ACC112 (cell line): Measurements from ENCODE around the gene FARSB.

Experiments
- H2AFZ ChIP-seq: fragments of 200-600 bp; sonication (generic); one replicate; pipeline ENCODE4 v1.6.0; 2017; ENCODE audit warnings: antibody characterized with exemption, low read length; ENCODE audit not compliant: unreplicated experiment
- H3K27ac ChIP-seq: fragments of 200-600 bp; sonication (generic); 2 replicates; pipeline ENCODE4 v1.5.1; 2014; ENCODE audit warnings: low read depth, mild to moderate bottlenecking, antibody characterized with exemption, low read length, moderate library complexity
- H3K27me3 ChIP-seq: fragments of 200-600 bp; sonication (generic); 2 replicates; pipeline ENCODE4 v1.6.1; 2014; ENCODE audit warnings: mild to moderate bottlenecking, antibody characterized with exemption, low read length, moderate library complexity, mixed read lengths; ENCODE audit not compliant: insufficient read depth
- H3K36me3 ChIP-seq: fragments of 200-600 bp; sonication (generic); 2 replicates; pipeline ENCODE4 v1.6.1; 2016; ENCODE audit warnings: mild to moderate bottlenecking, antibody characterized with exemption, low read length, moderate library complexity, mixed read lengths; ENCODE audit not compliant: insufficient read depth
- H3K4me1 ChIP-seq: fragments of 200-600 bp; sonication (generic); one replicate; pipeline ENCODE4 v1.6.1; 2016; ENCODE audit warnings: low read length, mixed read lengths; ENCODE audit not compliant: insufficient read depth, unreplicated experiment, control insufficient read depth
- H3K4me3 ChIP-seq: fragments of 200-600 bp; sonication (generic); 2 replicates; pipeline ENCODE4 v1.5.1; 2014; ENCODE audit warnings: mild to moderate bottlenecking, low read depth, low read length
- H3K79me2 ChIP-seq: fragments of 200-600 bp; sonication (generic); one replicate; pipeline ENCODE4 v1.6.0; 2016; ENCODE audit warnings: low read length; ENCODE audit not compliant: control insufficient read depth, unreplicated experiment, insufficient read depth

Gene FARSB

GRCh38 chr2:222635295-222635694 is 20.6 kb downstream of the FARSB start:
- Histone ChIP-seq H2AFZ (no peak overlapping the region), H3K36me3 (peaks cover 54% of the 10 kb centered on the region), H3K79me2 (no peaks in the 10 kb centered on the region), H3K27me3 (no peaks in the 10 kb centered on the region), H3K4me3 (no peak overlapping the region), H3K27ac (no peak overlapping the region), H3K4me1 (no peaks in the 10 kb centered on the region)

- peaks cover 3% of the 10 kb centered on the region for H3K4me1 ChIP-seq
- H3K36me3 ChIP-seq: peaks cover 25% of the 10 kb centered on the region
- H2AFZ ChIP-seq: no peak overlapping the region
- H3K27me3 ChIP-seq: no peaks in the 10 kb centered on the region
- no peak overlapping the region for H3K4me3 ChIP-seq
- H3K79me2 ChIP-seq: no peaks in the 10 kb centered on the region
- no peak overlapping the region for H3K27ac ChIP-seq
These were observed 28.1 kb downstream of the FARSB start for GRCh38 chr2:222627764-222628163.

- H3K4me1 ChIP-seq: peaks cover 3% of the 10 kb centered on the region
- no peaks in the 10 kb centered on the region for H3K27me3 ChIP-seq
- H3K27ac ChIP-seq: no peak overlapping the region
- peaks cover 29% of the 10 kb centered on the region for H3K36me3 ChIP-seq
- H3K4me3 ChIP-seq: no peak overlapping the region
- H3K79me2 ChIP-seq: no peaks in the 10 kb centered on the region
- H2AFZ ChIP-seq: no peak overlapping the region
These were observed 32.1 kb downstream of the FARSB start for GRCh38 chr2:222623756-222624309.

GRCh38 chr2:222622910-222623309 is 33.0 kb downstream of the FARSB start:
- H3K36me3 ChIP-seq: peaks cover 33% of the 10 kb centered on the region
- H3K4me3 ChIP-seq: no peak overlapping the region
- no peaks in the 10 kb centered on the region for H3K27me3 ChIP-seq
- H3K79me2 ChIP-seq: no peaks in the 10 kb centered on the region
- H3K27ac ChIP-seq: no peak overlapping the region
- no peaks in the 10 kb centered on the region for H3K4me1 ChIP-seq
- no peak overlapping the region for H2AFZ ChIP-seq

- Histone ChIP-seq H3K27me3 (no peaks in the 10 kb centered on the region), H3K36me3 (peaks cover 33% of the 10 kb centered on the region), H3K4me1 (no peaks in the 10 kb centered on the region), H3K79me2 (no peaks in the 10 kb centered on the region), H2AFZ (no peak overlapping the region), H3K27ac (no peak overlapping the region), H3K4me3 (no peak overlapping the region)
These were observed 34.0 kb downstream of the FARSB start for GRCh38 chr2:222621893-222622292.

GRCh38 chr2:222615320-222615719 is 40.6 kb downstream of the FARSB start:
- H2AFZ ChIP-seq: no peak overlapping the region
- H3K4me3 ChIP-seq: no peak overlapping the region
- H3K79me2 ChIP-seq: no peaks in the 10 kb centered on the region
- no peaks in the 10 kb centered on the region for H3K27me3 ChIP-seq
- peaks cover 16% of the 10 kb centered on the region for H3K36me3 ChIP-seq
- no peak overlapping the region for H3K27ac ChIP-seq
- no peaks in the 10 kb centered on the region for H3K4me1 ChIP-seq

- Histone ChIP-seq H3K27ac (no peak overlapping the region), H3K79me2 (no peaks in the 10 kb centered on the region), H3K4me1 (peaks cover 9% of the 10 kb centered on the region), H3K36me3 (peaks cover 11% of the 10 kb centered on the region), H3K4me3 (no peak overlapping the region), H2AFZ (no peak overlapping the region), H3K27me3 (no peaks in the 10 kb centered on the region)
These were observed 42.1 kb downstream of the FARSB start for GRCh38 chr2:222613715-222614331.

GRCh38 chr2:222611684-222612083 is 44.2 kb downstream of the FARSB start:
- no peaks in the 10 kb centered on the region for H3K79me2 ChIP-seq
- H3K27ac ChIP-seq: no peak overlapping the region
- H3K4me1 ChIP-seq: peaks cover 9% of the 10 kb centered on the region
- no peak overlapping the region for H2AFZ ChIP-seq
- no peaks in the 10 kb centered on the region for H3K27me3 ChIP-seq
- no peak overlapping the region for H3K4me3 ChIP-seq
- H3K36me3 ChIP-seq: peaks cover 7% of the 10 kb centered on the region

GRCh38 chr2:222610746-222611145 is 45.1 kb downstream of the FARSB start:
- Histone ChIP-seq H3K4me1 (peaks cover 9% of the 10 kb centered on the region), H3K27ac (no peak overlapping the region), H3K4me3 (no peak overlapping the region), H3K79me2 (no peaks in the 10 kb centered on the region), H3K27me3 (no peaks in the 10 kb centered on the region), H3K36me3 (peaks cover 7% of the 10 kb centered on the region), H2AFZ (no peak overlapping the region)

GRCh38 chr2:222609381-222609780 is 46.5 kb downstream of the FARSB start:
- Histone ChIP-seq H2AFZ (no peak overlapping the region), H3K27me3 (no peaks in the 10 kb centered on the region), H3K36me3 (peaks cover 7% of the 10 kb centered on the region), H3K4me1 (peaks cover 9% of the 10 kb centered on the region), H3K79me2 (no peaks in the 10 kb centered on the region), H3K27ac (no peak overlapping the region), H3K4me3 (no peak overlapping the region)

GRCh38 chr2:222608081-222608480 is 47.8 kb downstream of the FARSB start:
- Histone ChIP-seq H3K36me3 (peaks cover 7% of the 10 kb centered on the region), H3K27me3 (no peaks in the 10 kb centered on the region), H3K79me2 (no peaks in the 10 kb centered on the region)

More at GRCh38 chr2:222608081-222608480, 47.8 kb downstream of the FARSB start:
- H3K4me3 ChIP-seq: no peak overlapping the region
- H2AFZ ChIP-seq: no peak overlapping the region
- no peak overlapping the region for H3K27ac ChIP-seq
- H3K4me1 ChIP-seq: peaks cover 9% of the 10 kb centered on the region
